CD14-positive monocyte (primary cell): ENCODE data around the gene SHC2. TPM values are rescaled to one million over a fixed set of nuclear protein-coding genes. Genes with fewer than 3 reads are reported as not detected.

Experiments used
- DNase-seq, 3 donors: peaks; one replicate each; pipeline ENCODE4 v3.0.0-alpha.2; 2011 to 2022
- H2AFZ ChIP-seq: 2 replicates; pipeline ENCODE4 v1.6.0; 2012; ENCODE audit warnings: mild to moderate bottlenecking, low read depth, low read length, inconsistent platforms; ENCODE audit not compliant: insufficient read depth, poor library complexity, severe bottlenecking
- H3K27ac ChIP-seq, 2 donors: 1 replicate in 1 of 2; 2 replicates in 1 of 2; pipeline ENCODE4 v1.5.1; 2012 to 2013; ENCODE audit warnings: low read length in 2 of 2, control low read depth in 1 of 2, inconsistent platforms in 1 of 2, low read depth in 1 of 2, mild to moderate bottlenecking in 1 of 2
- H3K27me3 ChIP-seq, 2 donors: one replicate each; pipeline versions ENCODE4 v1.6.0 to v1.6.1; 2011 to 2013; ENCODE audit warnings: low read length in 2 of 2; ENCODE audit not compliant: control insufficient read depth in 2 of 2, insufficient read depth in 2 of 2
- H3K36me3 ChIP-seq, 2 donors: replicated peaks in 1 of 2; 1 replicate in 1 of 2; 2 replicates in 1 of 2; pipeline versions ENCODE4 v1.5.1 to v1.6.1; 2012 to 2013; ENCODE audit warnings: low read length in 2 of 2, control low read depth in 1 of 2, inconsistent platforms in 1 of 2, mild to moderate bottlenecking in 1 of 2; ENCODE audit not compliant: insufficient read depth in 2 of 2, control insufficient read depth in 1 of 2
- H3K4me1 ChIP-seq, 2 donors: 1 replicate in 1 of 2; 2 replicates in 1 of 2; pipeline versions ENCODE4 v1.5.1 to v1.6.1; 2012 to 2013; ENCODE audit warnings: low read length in 2 of 2, control low read depth in 1 of 2, inconsistent platforms in 1 of 2, mild to moderate bottlenecking in 1 of 2, moderate library complexity in 1 of 2; ENCODE audit not compliant: insufficient read depth in 2 of 2, control insufficient read depth in 1 of 2
- H3K4me2 ChIP-seq: replicated peaks from 2 replicates; pipeline ENCODE3; 2012; ENCODE audit warnings: low read length, moderate library complexity, mild to moderate bottlenecking; ENCODE audit not compliant: poor library complexity, severe bottlenecking; ENCODE audit errors: extremely low read depth
- H3K4me3 ChIP-seq, 3 experiments: fragments of 200-600 bp in 1 of 3; sonication (generic) in 1 of 3; replicated peaks in 1 of 3; 1 replicate in 2 of 3; 2 replicates in 1 of 3; pipeline ENCODE4 v1.5.1; 2011 to 2013; ENCODE audit warnings: low read length in 3 of 3, mild to moderate bottlenecking in 3 of 3, control low read depth in 2 of 3, low read depth in 2 of 3, inconsistent platforms in 1 of 3, moderate library complexity in 1 of 3
- H3K79me2 ChIP-seq: 2 replicates; pipeline ENCODE4 v1.6.0; 2012; ENCODE audit warnings: mild to moderate bottlenecking, control low read depth, inconsistent platforms, low read length, moderate library complexity; ENCODE audit not compliant: insufficient read depth
- H3K9ac ChIP-seq: 2 replicates; pipeline ENCODE4 v1.6.0; 2017; ENCODE audit warnings: low read length, mild to moderate bottlenecking; ENCODE audit not compliant: insufficient read depth, poor library complexity, severe bottlenecking
- H3K9me3 ChIP-seq, 2 donors: replicated peaks in 1 of 2; 1 replicate in 1 of 2; 2 replicates in 1 of 2; pipeline versions ENCODE4 v1.5.1 to v1.6.1; 2012 to 2013; ENCODE audit warnings: low read length in 2 of 2, control low read depth in 1 of 2; ENCODE audit not compliant: control insufficient read depth in 1 of 2, insufficient read depth in 1 of 2
- H4K20me1 ChIP-seq: 2 replicates; pipeline ENCODE4 v1.6.0; 2012; ENCODE audit warnings: mild to moderate bottlenecking, low read length, control low read depth, moderate library complexity; ENCODE audit not compliant: insufficient read depth
- H3K27ac Mint-ChIP-seq, 7 donors: one replicate each; pipeline ENCODE4 v1.8.0; 2020; ENCODE audit warnings: mild to moderate bottlenecking in 7 of 7, mixed read lengths in 7 of 7, moderate library complexity in 6 of 7, inconsistent platforms in 2 of 7
- H3K27me3 Mint-ChIP-seq, 3 donors: one replicate each; pipeline ENCODE4 v1.8.0; 2021 to 2022; ENCODE audit warnings: low read depth in 3 of 3, mild to moderate bottlenecking in 3 of 3, mixed read lengths in 3 of 3, moderate library complexity in 3 of 3, inconsistent platforms in 1 of 3
- H3K36me3 Mint-ChIP-seq, 2 donors: one replicate each; pipeline ENCODE4 v1.8.0; 2020; ENCODE audit warnings: mixed read lengths in 2 of 2, inconsistent platforms in 1 of 2, mild to moderate bottlenecking in 1 of 2
- H3K4me1 Mint-ChIP-seq: one replicate; pipeline ENCODE4 v1.8.0; 2020; ENCODE audit warnings: mild to moderate bottlenecking, mixed read lengths
- H3K4me3 Mint-ChIP-seq, 2 donors: one replicate each; pipeline ENCODE4 v1.8.0; 2020; ENCODE audit warnings: mild to moderate bottlenecking in 2 of 2, mixed read lengths in 2 of 2, moderate library complexity in 1 of 2
- H3K9me3 Mint-ChIP-seq, 7 donors: one replicate each; pipeline ENCODE4 v1.8.0; 2020 to 2022; ENCODE audit warnings: mixed read lengths in 7 of 7, mild to moderate bottlenecking in 6 of 7, moderate library complexity in 6 of 7, inconsistent platforms in 2 of 7
- WGBS: methylation state at CpG from one replicate; pipeline ENCODE4 v1.1.5; 2013; ENCODE audit warnings: missing lambda C conversion rate; ENCODE audit not compliant: insufficient coverage; 5-methylcytosine and 5-hydroxymethylcytosine counted together
- intact Hi-C, 2 donors: fragments of 100-400 bp; cut with micrococcal nuclease; formaldehyde crosslinking; loops; one replicate each; pipeline versions ENCODE4 v1.15.0 to v1.15.1; 2023
- polyA plus RNA-seq, 3 donors: library from polyadenylated mRNA; depleted of rRNA in 1 of 3; unstranded in 2 of 3; stranded (reverse) in 1 of 3; fragments of 300-500 nt in 2 of 3; fragments of >200 nt in 1 of 3; fragmentation: Illumina TruSeq in 2 of 3; gene quantifications; 1 replicate in 2 of 3; 2 replicates in 1 of 3; pipeline ENCODE4 v1.2.3, GENCODE V29; 2012 to 2021
- TF ChIP-seq, protein P1 (sequence below): fragments of 200-600 bp; IDR thresholded peaks from one replicate; pipeline ENCODE4 v1.8.0; 2022; ENCODE audit warnings: antibody characterized with exemption, mild to moderate bottlenecking

The SHC2 gene
- polyA plus RNA-seq, 3 donors = not detected

DNA sequence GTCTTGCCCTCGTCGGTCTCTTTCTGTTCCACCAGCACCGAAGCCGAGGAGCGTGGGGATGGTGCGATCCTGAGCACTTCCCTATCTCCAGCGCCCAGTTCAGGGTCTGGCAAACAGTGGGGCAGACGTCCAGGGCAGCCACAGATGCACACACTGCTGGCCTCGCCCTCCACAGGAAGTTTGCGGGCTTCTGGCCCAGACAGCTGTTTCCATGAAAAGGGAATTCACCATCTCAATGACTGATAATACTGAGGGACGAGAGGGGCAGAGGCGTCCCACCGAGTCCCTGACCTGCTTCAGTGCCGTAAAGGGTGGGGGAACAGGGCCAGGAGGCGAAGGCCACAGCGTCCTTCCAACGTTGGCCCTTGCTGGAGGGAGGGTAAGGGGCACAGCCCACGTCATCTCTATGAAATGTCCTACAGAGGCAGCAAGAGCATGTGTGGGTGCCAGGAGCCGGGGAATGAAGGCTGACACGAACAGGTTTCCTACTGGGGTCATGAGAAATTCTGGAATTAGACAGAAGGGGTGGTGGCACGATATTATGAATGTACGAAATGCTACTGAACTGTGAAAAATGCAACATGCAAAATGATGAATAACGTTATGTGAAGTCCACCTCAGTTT is 19.5 kb downstream of the SHC2 start:
- intact Hi-C loops = no loop called here
- no peak overlapping the region for H3K27ac Mint-ChIP-seq
- 24% methylated on average over 23 of the region's 23 CpGs for WGBS

GRCh38 chr19:440391-441212 is 20.2 kb downstream of the SHC2 start:
- no peaks in the 10 kb centered on the region for H3K79me2 ChIP-seq
- intact Hi-C loops = no loop called here
- H3K27ac Mint-ChIP-seq = no peak overlapping the region
- TF ChIP-seq, protein P1, sequence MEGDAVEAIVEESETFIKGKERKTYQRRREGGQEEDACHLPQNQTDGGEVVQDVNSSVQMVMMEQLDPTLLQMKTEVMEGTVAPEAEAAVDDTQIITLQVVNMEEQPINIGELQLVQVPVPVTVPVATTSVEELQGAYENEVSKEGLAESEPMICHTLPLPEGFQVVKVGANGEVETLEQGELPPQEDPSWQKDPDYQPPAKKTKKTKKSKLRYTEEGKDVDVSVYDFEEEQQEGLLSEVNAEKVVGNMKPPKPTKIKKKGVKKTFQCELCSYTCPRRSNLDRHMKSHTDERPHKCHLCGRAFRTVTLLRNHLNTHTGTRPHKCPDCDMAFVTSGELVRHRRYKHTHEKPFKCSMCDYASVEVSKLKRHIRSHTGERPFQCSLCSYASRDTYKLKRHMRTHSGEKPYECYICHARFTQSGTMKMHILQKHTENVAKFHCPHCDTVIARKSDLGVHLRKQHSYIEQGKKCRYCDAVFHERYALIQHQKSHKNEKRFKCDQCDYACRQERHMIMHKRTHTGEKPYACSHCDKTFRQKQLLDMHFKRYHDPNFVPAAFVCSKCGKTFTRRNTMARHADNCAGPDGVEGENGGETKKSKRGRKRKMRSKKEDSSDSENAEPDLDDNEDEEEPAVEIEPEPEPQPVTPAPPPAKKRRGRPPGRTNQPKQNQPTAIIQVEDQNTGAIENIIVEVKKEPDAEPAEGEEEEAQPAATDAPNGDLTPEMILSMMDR = no peak
- 80% methylated on average over 36 of the region's 48 CpGs for WGBS
- peaks cover 2% of the 10 kb centered on the region for H3K4me1 Mint-ChIP-seq
- no peak overlapping the region for H3K4me3 ChIP-seq
- no peak overlapping the region for H2AFZ ChIP-seq
- H3K4me3 Mint-ChIP-seq = no peak overlapping the region
- H3K27ac ChIP-seq = no peak overlapping the region
- no peaks in the 10 kb centered on the region for H3K9me3 ChIP-seq
- no peaks in the 10 kb centered on the region for H3K27me3 ChIP-seq
- H3K4me2 ChIP-seq = no peak overlapping the region
- H3K27me3 Mint-ChIP-seq = peaks cover 6 to 12% (median 12%) of the 10 kb centered on the region in 3 donors
- H3K9ac ChIP-seq = no peak overlapping the region
- H3K4me1 ChIP-seq = no peaks in the 10 kb centered on the region
- peaks cover 0 to 20% (median 3%) of the 10 kb centered on the region in 7 donors for H3K9me3 Mint-ChIP-seq
- H4K20me1 ChIP-seq = no peaks in the 10 kb centered on the region
- no peak for DNase-seq
- no peaks in the 10 kb centered on the region for H3K36me3 Mint-ChIP-seq
- no peaks in the 10 kb centered on the region for H3K36me3 ChIP-seq

More for the DNA sequence above, 19.5 kb downstream of the SHC2 start:
- Histone ChIP-seq H3K9ac (no peak overlapping the region), H3K27me3 (no peaks in the 10 kb centered on the region), H3K4me2 (no peak overlapping the region), H3K4me3 (no peak overlapping the region), H3K9me3 (no peaks in the 10 kb centered on the region), H3K79me2 (no peaks in the 10 kb centered on the region), H4K20me1 (no peaks in the 10 kb centered on the region), H3K4me1 (no peaks in the 10 kb centered on the region), H3K36me3 (no peaks in the 10 kb centered on the region), H3K27ac (no peak overlapping the region), H2AFZ (no peak overlapping the region)
- no peak for DNase-seq
- no peaks in the 10 kb centered on the region for H3K36me3 Mint-ChIP-seq
- TF ChIP-seq, protein P1 = no peak
- H3K4me1 Mint-ChIP-seq = peaks cover 2% of the 10 kb centered on the region
- H3K4me3 Mint-ChIP-seq = no peak overlapping the region
- H3K27me3 Mint-ChIP-seq = peaks cover 6 to 15% (median 14%) of the 10 kb centered on the region in 3 donors
- peaks cover 0 to 20% (median 3%) of the 10 kb centered on the region in 7 donors for H3K9me3 Mint-ChIP-seq
